LNCaP clone FGC (cell line): ENCODE measurements around the gene FSCN2.

Source experiments
- DNase-seq: peaks from one replicate; pipeline ENCODE4 v3.0.0-alpha.2; 2011; ENCODE audit warnings: low read depth
- H3K4me3 ChIP-seq: 2 replicates; pipeline ENCODE4 v1.5.1; 2011; ENCODE audit warnings: mild to moderate bottlenecking, low read depth, low read length, control low read depth
- TF ChIP-seq, protein P1 (sequence below): IDR thresholded peaks from 2 replicates; pipeline ENCODE4 v1.5.1; 2012; ENCODE audit warnings: mild to moderate bottlenecking; ENCODE audit not compliant: control insufficient read depth, insufficient read depth; ENCODE audit errors: extremely low read depth

The FSCN2 gene

DNA sequence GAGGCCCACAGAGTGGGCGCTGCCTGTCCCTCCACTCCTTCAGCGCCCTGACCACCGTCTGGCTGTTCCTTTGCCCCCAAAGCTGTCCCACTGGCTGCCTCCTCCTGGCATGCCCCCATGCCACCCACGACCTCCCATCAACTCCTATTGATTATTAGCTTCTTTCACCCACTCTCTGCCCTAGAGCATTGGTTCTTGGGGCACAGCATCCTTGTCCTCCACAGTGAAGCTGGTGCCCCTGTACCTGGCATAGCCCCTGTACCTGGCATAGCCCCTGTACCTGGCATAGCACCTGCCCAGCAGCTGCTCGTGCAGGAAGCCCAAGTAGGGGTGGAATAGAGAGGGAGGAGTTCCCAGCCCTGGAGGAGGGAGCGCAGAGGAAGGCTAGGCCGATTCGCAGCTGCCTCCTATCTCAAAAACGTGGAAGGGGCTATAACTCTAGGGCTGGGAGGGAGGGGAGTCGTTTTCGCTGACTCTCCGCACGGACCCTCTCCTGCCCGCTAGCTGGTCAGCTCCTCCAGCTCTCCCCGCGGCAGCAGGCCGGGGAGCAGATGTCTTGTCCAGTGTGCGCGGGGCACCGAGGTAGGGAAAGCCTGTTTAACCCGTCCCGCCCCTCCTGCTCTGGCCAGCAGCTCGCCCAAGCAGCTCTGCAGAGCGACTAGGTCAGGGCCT, 9.9 kb upstream of the FSCN2 start:
- peak overlapping the region; percentile 59 for H3K4me3 ChIP-seq
- TF ChIP-seq, protein P1, sequence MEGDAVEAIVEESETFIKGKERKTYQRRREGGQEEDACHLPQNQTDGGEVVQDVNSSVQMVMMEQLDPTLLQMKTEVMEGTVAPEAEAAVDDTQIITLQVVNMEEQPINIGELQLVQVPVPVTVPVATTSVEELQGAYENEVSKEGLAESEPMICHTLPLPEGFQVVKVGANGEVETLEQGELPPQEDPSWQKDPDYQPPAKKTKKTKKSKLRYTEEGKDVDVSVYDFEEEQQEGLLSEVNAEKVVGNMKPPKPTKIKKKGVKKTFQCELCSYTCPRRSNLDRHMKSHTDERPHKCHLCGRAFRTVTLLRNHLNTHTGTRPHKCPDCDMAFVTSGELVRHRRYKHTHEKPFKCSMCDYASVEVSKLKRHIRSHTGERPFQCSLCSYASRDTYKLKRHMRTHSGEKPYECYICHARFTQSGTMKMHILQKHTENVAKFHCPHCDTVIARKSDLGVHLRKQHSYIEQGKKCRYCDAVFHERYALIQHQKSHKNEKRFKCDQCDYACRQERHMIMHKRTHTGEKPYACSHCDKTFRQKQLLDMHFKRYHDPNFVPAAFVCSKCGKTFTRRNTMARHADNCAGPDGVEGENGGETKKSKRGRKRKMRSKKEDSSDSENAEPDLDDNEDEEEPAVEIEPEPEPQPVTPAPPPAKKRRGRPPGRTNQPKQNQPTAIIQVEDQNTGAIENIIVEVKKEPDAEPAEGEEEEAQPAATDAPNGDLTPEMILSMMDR: no peak
- no peak for DNase-seq

DNA sequence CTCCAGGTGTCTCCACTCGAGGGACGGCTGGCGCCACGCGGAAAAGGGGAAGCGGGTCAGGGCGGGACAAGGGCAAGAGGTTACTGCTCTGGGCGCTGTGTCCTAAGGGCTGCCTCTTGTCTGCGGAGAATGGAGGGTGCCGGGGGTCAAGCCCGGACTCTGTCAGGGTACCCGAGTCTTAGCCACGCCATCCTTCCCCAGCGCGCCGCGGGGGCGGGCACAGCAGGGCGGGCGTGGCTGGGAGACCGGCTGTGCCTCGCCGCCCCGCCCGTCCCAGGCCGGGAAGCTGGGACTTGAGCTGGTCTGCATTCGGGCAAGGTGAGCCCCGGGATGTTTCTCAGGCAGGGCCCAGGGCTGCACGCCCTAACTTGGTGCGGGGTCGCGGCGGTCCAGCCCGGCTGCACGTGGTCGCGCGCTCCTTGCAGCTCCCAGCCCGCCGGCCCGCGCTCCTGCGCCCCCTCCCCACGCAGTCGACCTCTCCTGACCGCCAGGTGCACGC, 9.3 kb upstream of the FSCN2 start:
- DNase-seq: no peak
- peak overlapping the region; percentile 59 for H3K4me3 ChIP-seq
- TF ChIP-seq, protein P1: no peak

DNA sequence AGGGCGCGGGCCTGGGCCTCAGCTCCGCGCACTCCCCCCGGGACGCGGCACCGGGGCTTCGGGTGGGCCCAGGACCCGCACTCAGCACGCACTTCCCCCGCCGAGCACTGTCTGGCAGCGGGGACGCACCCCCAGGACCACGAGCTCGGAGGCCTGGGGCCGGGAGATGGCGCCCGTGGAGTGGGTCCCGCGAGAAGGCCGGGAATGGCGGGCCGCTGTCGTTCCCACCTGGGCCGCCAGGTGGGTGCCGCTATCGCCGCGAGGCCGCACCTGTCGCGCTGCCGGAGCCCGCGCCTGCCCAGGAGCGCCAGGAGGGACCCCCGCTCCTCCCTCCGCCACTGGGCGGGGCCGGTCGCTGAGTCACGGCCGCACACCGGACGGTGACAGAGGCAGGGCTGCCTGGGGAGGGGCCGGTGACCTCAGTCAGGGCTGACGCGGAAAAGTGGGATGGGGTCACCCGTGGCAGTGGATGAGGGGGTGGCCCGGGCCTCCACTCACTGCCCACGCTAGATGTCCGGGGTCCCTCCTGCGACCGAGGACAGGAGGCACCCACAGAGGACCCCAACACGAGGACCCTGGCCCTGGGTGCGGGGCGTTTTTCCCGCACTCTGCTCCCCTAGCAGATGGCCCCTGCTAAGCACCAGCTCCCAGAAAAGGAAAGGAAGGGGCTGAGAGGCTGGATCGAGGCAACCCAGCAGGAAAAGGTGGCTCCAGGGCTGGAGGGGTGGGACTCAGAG, 8.7 kb upstream of the FSCN2 start:
- TF ChIP-seq, protein P1: peak; percentile 65
- DNase-seq: no peak
- H3K4me3 ChIP-seq: peak overlapping the region; percentile 59

DNA sequence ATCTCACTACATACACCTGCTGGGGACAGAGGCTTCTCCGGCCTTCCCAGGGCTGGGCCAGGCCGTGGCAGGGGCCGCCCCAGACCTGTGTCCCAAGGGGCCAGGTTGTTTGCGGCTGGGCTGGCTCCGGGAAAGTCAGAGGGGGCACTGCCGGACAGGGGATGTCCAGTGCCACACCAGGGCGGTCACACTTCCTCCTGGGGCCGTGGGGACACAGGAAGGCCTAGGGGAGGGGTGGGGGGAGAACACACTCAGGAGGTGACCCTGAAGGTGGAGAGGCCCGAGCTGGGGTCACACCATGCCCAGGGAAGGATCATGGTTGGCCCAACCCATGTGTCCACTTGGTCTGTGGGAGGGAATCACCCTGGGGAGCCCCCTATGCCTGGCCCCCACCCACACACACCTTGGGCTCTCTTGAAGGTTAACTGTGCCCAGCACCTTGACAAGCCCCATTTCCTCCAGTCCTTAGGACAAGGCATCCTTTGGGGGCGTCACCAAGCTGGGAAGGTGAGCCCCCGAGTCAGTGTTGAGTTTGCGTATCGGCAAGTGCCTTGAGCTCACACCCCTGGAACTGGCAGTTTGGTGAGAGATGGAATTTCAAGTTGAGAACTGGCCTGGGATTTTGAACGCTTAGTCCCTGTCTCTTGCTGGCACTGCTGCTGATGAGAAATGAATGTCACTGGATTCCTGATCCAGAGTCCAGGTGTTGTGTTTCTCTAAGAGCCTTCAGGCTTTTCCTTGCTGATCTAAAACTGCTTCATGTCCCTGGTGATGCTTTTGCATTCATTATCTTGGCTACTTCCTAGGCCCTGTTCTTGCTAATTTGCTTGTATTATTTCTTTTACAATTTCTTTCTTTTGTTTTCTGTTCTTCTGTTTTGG, 7.9 kb upstream of the FSCN2 start:
- DNase-seq: no peak
- H3K4me3 ChIP-seq: peak overlapping the region; percentile 59
- TF ChIP-seq, protein P1: no peak

DNA sequence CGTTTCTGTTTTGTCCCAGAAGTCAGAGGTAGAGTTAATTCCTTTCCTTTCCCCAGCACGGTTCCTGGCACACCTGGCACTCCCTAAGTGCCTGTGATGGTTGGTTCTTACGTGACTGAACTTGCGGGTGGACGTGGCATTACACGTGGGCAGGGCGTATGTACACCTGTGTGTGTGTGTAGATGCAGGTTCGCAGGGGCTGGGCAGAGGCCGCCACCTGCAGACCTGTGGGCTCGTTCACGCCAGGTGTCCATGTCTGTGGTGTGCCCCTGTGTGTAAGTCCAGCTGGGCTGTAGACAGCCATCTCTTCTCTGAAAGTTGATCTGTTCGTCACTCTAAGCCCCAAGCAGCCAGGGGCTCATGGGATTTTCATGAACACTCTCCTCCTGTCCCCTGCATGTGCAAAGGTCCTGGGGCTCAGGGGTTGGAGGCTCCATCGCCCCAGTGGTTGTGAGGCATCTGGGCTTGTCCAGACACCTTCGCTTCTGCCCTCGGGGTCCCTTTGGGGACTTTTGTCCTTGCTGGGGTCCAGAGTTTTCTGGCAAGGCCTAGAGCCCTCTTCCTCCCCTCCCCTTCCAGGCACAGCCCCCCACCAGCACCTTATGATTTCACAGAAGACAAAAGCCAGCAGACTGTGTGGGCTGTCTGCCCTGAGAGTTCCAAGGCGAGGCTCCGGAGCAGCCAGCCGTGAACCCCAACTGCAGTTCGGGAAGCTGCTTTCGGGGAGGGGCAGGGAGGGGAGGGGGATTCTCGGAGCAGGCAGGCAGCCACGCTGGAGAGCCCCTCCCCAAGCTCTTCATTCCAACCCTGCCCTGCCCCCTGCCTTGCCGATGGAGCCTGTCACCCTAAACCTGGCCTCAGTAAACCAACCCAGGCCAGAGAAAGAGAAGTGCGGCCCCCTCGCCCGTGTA, 5.4 kb upstream of the FSCN2 start:
- TF ChIP-seq, protein P1: no peak
- H3K4me3 ChIP-seq: no peak overlapping the region
- no peak for DNase-seq
